ENCODE data around the gene PARP12. TPM values are rescaled to one million over a fixed set of nuclear protein-coding genes. Genes with fewer than 3 reads are reported as not detected.

PARP12 gene
- total and polyA plus RNA-seq, 2 of the 13 experiments (the other 11 are each of a cell fraction or from before 2014, with no cell fraction given), result 15.5 to 35.2 TPM

DNA sequence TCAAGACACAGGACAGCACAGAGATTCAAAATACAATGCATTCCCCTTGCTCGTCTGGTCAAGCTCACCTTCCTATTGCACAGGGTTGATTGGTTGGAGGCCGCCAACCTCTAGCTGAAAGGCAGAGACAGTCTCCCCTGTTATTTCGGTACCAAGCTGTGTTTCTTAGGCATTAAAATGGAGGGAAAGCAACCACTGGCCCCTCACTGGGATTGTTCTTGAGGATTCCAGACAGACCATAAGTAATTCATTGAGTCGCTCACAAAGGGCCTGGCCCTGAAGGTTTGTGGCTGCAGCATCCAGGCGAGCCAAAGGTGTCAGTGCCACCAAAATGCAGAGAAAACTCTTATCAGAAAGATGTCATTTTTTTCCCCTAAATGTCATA lies 81.2 kb downstream of the PARP12 start:
- DNase-seq (ENCODE audit: low spot score), result no peak
- Histone ChIP-seq H3K79me2 (ENCODE audit: insufficient read depth, low read length) (no peaks in the 10 kb centered on the region), H2AFZ (ENCODE audit: low read length) (no peak overlapping the region), H3K9ac (ENCODE audit: insufficient read depth, low read depth, low read length) (no peak overlapping the region), H3K27me3 (ENCODE audit: control insufficient read depth in 1 of 2, insufficient read depth in 2 of 2, low read length in 2 of 2) (peaks cover 1 to 8% of the 10 kb centered on the region in 2 experiments; a peak in 3 of 5 replicates), H3K4me3 (replicated peaks in 1 of 3; ENCODE audit: insufficient read depth in 1 of 3, low read depth in 2 of 3, low read length in 3 of 3) (no peak overlapping the region), H3K27ac (ENCODE audit: extremely low read length, insufficient read depth, low read length) (no peak overlapping the region), H3K36me3 (replicated peaks in 1 of 2; ENCODE audit: control insufficient read depth in 1 of 2, insufficient read depth in 2 of 2, low read length in 2 of 2) (no peaks in the 10 kb centered on the region), H3K9me3 (ENCODE audit: low read length) (no peaks in the 10 kb centered on the region), H3K4me2 (ENCODE audit: low read depth, low read length) (no peak overlapping the region), H3K4me1 (ENCODE audit: insufficient read depth, low read length) (no peaks in the 10 kb centered on the region), H4K20me1 (ENCODE audit: insufficient read depth, low read length) (no peaks in the 10 kb centered on the region)
- no peak for FAIRE-seq
- WGBS (ENCODE audit: low lambda C conversion rate), result 59% methylated on average over 5 of the region's 5 CpGs
- intact Hi-C loops (cut with micrococcal nuclease; ENCODE audit: unreplicated experiment) (no loop called here), in situ Hi-C loops (cut with HindIII; ENCODE audit: extremely low pct_ligation_motif_present, low pct_unique_long_range_greater_than_20kb) (no loop called here)
- BruUV-seq (replicated peaks), result no TSS peak
- CTCF ChIA-PET (ENCODE audit: low intra/inter-chr PET ratio, low total read pairs), result no interaction called here
- ATAC-seq, result no peak
- TF ChIP-seq HOXA3 (CRISPR knock-in tag; IDR thresholded peaks at IDR 0.05) (no peak), NR2F6 (IDR thresholded peaks at IDR 0.05) (no peak), NR2F6 (CRISPR knock-in tag; IDR thresholded peaks at IDR 0.05) (no peak), NFIC (IDR thresholded peaks at IDR 0.05; ENCODE audit: low read length) (no peak), TIGD3 (CRISPR knock-in tag; IDR thresholded peaks at IDR 0.05; ENCODE audit: borderline replicate concordance) (no peak), ZNF691 (CRISPR knock-in tag; IDR thresholded peaks at IDR 0.05; ENCODE audit: borderline replicate concordance, low read depth) (no peak), RFXANK (CRISPR knock-in tag; IDR thresholded peaks at IDR 0.05) (no peak), ZSCAN21 (CRISPR knock-in tag; IDR thresholded peaks at IDR 0.05; ENCODE audit: borderline replicate concordance) (no peak), ZNF326 (CRISPR knock-in tag; IDR thresholded peaks at IDR 0.05; ENCODE audit: borderline replicate concordance) (no peak), SP140L (CRISPR knock-in tag; IDR thresholded peaks at IDR 0.05; ENCODE audit: borderline replicate concordance) (no peak), MAZ (IDR thresholded peaks at IDR 0.05; ENCODE audit: borderline replicate concordance, low read depth, low read length) (no peak), MAZ (CRISPR knock-in tag; IDR thresholded peaks at IDR 0.05; ENCODE audit: low read depth) (no peak)
- POLR2A ChIA-PET, result no interaction called here
